ENCODE measurements around the gene BNIP1.

The BNIP1 gene

GRCh38 chr5:173204185-173204979, 60.1 kb downstream of the BNIP1 start:
- TF ChIP-seq ESRRG (CRISPR knock-in tag; IDR thresholded peaks at IDR 0.05) (no peak), PATZ1 (CRISPR knock-in tag; IDR thresholded peaks at IDR 0.05; ENCODE audit: borderline replicate concordance) (no peak), CSRNP3 (CRISPR knock-in tag; IDR thresholded peaks at IDR 0.05) (no peak), RARB (CRISPR knock-in tag; IDR thresholded peaks at IDR 0.05) (no peak), BACH2 (CRISPR knock-in tag; IDR thresholded peaks at IDR 0.05; ENCODE audit: borderline replicate concordance) (no peak), TOX (CRISPR knock-in tag; IDR thresholded peaks at IDR 0.05; ENCODE audit: borderline replicate concordance) (no peak), ISL1 (CRISPR knock-in tag; IDR thresholded peaks at IDR 0.05) (no peak), ARNTL (CRISPR knock-in tag; IDR thresholded peaks at IDR 0.05; ENCODE audit: borderline replicate concordance, low read depth) (no peak), PPARA (CRISPR knock-in tag; IDR thresholded peaks at IDR 0.05; ENCODE audit: borderline replicate concordance) (no peak), ZNF565 (CRISPR knock-in tag; conservative IDR thresholded peaks at IDR 0.05; ENCODE audit: low read depth) (no peak), ZFP3 (CRISPR knock-in tag; IDR thresholded peaks at IDR 0.05) (no peak), ZC3H10 (CRISPR knock-in tag; IDR thresholded peaks at IDR 0.05) (no peak), GLIS3 (CRISPR knock-in tag; IDR thresholded peaks at IDR 0.05) (no peak), ZNF70 (CRISPR knock-in tag; IDR thresholded peaks at IDR 0.05) (no peak), ZFP30 (CRISPR knock-in tag; IDR thresholded peaks at IDR 0.05) (no peak), CSDC2 (CRISPR knock-in tag; IDR thresholded peaks at IDR 0.05) (no peak), TCF4 (CRISPR knock-in tag; IDR thresholded peaks at IDR 0.05; ENCODE audit: borderline replicate concordance) (no peak), SNAI2 (CRISPR knock-in tag; IDR thresholded peaks at IDR 0.05) (no peak)
- TF ChIP-seq, protein P1, sequence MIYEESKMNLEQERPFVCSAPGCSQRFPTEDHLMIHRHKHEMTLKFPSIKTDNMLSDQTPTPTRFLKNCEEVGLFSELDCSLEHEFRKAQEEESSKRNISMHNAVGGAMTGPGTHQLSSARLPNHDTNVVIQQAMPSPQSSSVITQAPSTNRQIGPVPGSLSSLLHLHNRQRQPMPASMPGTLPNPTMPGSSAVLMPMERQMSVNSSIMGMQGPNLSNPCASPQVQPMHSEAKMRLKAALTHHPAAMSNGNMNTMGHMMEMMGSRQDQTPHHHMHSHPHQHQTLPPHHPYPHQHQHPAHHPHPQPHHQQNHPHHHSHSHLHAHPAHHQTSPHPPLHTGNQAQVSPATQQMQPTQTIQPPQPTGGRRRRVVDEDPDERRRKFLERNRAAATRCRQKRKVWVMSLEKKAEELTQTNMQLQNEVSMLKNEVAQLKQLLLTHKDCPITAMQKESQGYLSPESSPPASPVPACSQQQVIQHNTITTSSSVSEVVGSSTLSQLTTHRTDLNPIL (CRISPR knock-in tag; IDR thresholded peaks at IDR 0.05; ENCODE audit: low read depth), result no peak
- TF ChIP-seq, protein P2, sequence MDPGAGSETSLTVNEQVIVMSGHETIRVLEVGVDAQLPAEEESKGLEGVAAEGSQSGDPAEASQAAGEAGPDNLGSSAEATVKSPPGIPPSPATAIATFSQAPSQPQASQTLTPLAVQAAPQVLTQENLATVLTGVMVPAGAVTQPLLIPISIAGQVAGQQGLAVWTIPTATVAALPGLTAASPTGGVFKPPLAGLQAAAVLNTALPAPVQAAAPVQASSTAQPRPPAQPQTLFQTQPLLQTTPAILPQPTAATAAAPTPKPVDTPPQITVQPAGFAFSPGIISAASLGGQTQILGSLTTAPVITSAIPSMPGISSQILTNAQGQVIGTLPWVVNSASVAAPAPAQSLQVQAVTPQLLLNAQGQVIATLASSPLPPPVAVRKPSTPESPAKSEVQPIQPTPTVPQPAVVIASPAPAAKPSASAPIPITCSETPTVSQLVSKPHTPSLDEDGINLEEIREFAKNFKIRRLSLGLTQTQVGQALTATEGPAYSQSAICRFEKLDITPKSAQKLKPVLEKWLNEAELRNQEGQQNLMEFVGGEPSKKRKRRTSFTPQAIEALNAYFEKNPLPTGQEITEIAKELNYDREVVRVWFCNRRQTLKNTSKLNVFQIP (CRISPR knock-in tag; IDR thresholded peaks at IDR 0.05; ENCODE audit: borderline replicate concordance, low read depth), result no peak
- 0 out of 3 replicates have a peak, but pooled peaks have one; percentile 36 for ATAC-seq

GRCh38 chr5:173205916-173206315, 61.6 kb downstream of the BNIP1 start:
- ATAC-seq, result no peak
- TF ChIP-seq TSHZ2 (CRISPR knock-in tag; IDR thresholded peaks at IDR 0.05) (no peak), GLIS3 (CRISPR knock-in tag; IDR thresholded peaks at IDR 0.05) (no peak), BACH2 (CRISPR knock-in tag; IDR thresholded peaks at IDR 0.05; ENCODE audit: borderline replicate concordance) (no peak), ZNF565 (CRISPR knock-in tag; conservative IDR thresholded peaks at IDR 0.05; ENCODE audit: low read depth) (no peak), PPARA (CRISPR knock-in tag; IDR thresholded peaks at IDR 0.05; ENCODE audit: borderline replicate concordance) (no peak)
- TF ChIP-seq, protein P1 (CRISPR knock-in tag; IDR thresholded peaks at IDR 0.05; ENCODE audit: low read depth), result no peak
